ENCODE results near the gene KCTD2.

The KCTD2 gene

GRCh38 chr17:75075597-75076336 lies 28.7 kb downstream of the KCTD2 start:
- no peak for DNase-seq (ENCODE audit: low read depth in 2 of 3, low spot score in 1 of 3)

GRCh38 chr17:75077072-75077495 lies 30.1 kb downstream of the KCTD2 start:
- no peak for DNase-seq (ENCODE audit: low read depth in 2 of 3, low spot score in 1 of 3)

- peak in 1 of 3 donors; percentile 44 for DNase-seq (ENCODE audit: low read depth in 2 of 3, low spot score in 1 of 3)
These were observed 30.7 kb downstream of the KCTD2 start for GRCh38 chr17:75077496-75078283.

- no peak for DNase-seq (ENCODE audit: low read depth in 2 of 3, low spot score in 1 of 3)
These were observed 31.4 kb downstream of the KCTD2 start for GRCh38 chr17:75078284-75079022.

GRCh38 chr17:75079023-75079373 lies 32.0 kb downstream of the KCTD2 start:
- no peak for DNase-seq (ENCODE audit: low read depth in 2 of 3, low spot score in 1 of 3)

- no peak for DNase-seq (ENCODE audit: low read depth in 2 of 3, low spot score in 1 of 3)
These were observed 34.9 kb downstream of the KCTD2 start for GRCh38 chr17:75081611-75082540.

GRCh38 chr17:75082683-75083082 lies 35.7 kb downstream of the KCTD2 start:
- no peak for DNase-seq (ENCODE audit: low read depth in 2 of 3, low spot score in 1 of 3)

GRCh38 chr17:75084039-75084660 lies 37.1 kb downstream of the KCTD2 start:
- DNase-seq (ENCODE audit: low read depth in 2 of 3, low spot score in 1 of 3): no peak

- no peak for DNase-seq (ENCODE audit: low read depth in 2 of 3, low spot score in 1 of 3)
These were observed 39.6 kb downstream of the KCTD2 start for GRCh38 chr17:75086496-75087181.

- DNase-seq (ENCODE audit: low read depth in 2 of 3, low spot score in 1 of 3): no peak
These were observed 40.1 kb downstream of the KCTD2 start for GRCh38 chr17:75087182-75087557.

- DNase-seq (ENCODE audit: low read depth in 2 of 3, low spot score in 1 of 3): no peak
These were observed 40.8 kb downstream of the KCTD2 start, which contains the start of gene SLC16A5 for GRCh38 chr17:75087558-75088453. Gene SLC16A5, plus strand, starts transcription at chr17:75087954. Its CDS starts 5,683 bp downstream, at chr17:75093637.

- no peak for DNase-seq (ENCODE audit: low read depth in 2 of 3, low spot score in 1 of 3)
These were observed 41.7 kb downstream of the KCTD2 start for GRCh38 chr17:75088465-75089417.

GRCh38 chr17:75090871-75091854 lies 44.1 kb downstream of the KCTD2 start:
- no peak for DNase-seq (ENCODE audit: low read depth in 2 of 3, low spot score in 1 of 3)

- no peak for DNase-seq (ENCODE audit: low read depth in 2 of 3, low spot score in 1 of 3)
These were observed 44.9 kb downstream of the KCTD2 start for GRCh38 chr17:75091855-75092327.

- DNase-seq (ENCODE audit: low read depth in 2 of 3, low spot score in 1 of 3): no peak
These were observed 46.6 kb downstream of the KCTD2 start for GRCh38 chr17:75093548-75094158.

Measured in stimulated activated CD4-positive, alpha-beta T cell treated with anti-CD3 and anti-CD28 coated beads, Interleukin-12 subunit alpha, Interleukin-12 subunit beta, amount 100 ng/mL, for 48 hours (primary cell).